Measurements from ENCODE around the gene BAIAP2L1.

BAIAP2L1 gene

DNA sequence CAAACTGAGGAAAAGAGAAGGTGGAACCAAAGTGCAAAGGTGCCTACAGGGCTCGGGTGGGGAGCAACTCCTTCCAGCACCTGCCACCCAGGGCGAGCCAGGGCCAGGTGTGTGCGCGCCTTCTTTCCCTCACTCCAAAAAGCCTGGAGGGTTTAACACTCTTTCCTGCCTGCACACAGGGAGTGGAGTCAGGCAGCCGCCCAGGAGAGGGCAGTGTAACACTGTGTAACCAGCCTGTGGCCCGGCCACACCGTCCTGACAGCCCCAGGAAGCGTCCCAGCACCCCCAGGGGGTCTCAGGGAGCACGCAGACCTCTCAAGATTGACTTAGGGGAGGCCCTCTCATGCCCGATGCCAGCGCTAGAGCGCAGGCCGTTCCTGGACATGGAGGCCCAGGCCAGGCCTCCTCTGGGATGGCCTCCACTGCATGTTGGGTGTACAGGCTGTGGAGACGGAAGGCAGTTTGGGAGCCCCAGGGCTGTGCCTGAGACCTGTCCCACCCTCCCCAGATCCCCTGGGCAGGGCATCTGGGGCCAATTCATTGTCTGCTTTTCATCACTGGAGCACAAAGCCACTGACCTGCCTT is 106.0 kb downstream of the BAIAP2L1 start:
- H3K4me3 ChIP-seq (ENCODE audit: low read depth, low read length): no peak overlapping the region
- TF ChIP-seq CTCF (IDR thresholded peaks at IDR 0.05; ENCODE audit: low read depth, low read length): peak; percentile 71

DNA sequence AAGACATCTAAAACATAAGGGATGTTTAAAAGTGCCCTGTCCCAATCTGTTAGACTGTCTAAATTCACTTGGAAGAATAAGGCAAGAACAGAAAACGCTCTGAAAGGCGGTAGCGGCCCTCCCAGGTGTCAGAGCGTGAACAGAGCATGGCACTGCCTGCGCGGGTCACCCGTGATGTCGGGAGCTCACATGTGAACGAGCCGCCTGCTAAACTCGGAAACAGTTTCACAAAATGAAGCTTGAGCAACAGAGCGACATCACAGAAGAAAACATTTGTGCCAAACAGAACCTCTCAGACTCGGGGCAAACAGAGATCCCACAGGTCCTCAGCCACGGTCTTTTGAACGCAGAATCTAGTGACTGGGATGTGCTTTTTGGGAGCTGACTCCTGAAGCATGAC is 106.6 kb downstream of the BAIAP2L1 start:
- TF ChIP-seq CTCF (IDR thresholded peaks at IDR 0.05; ENCODE audit: low read depth, low read length): no peak
- H3K4me3 ChIP-seq (ENCODE audit: low read depth, low read length): no peak overlapping the region

- TF ChIP-seq CTCF (IDR thresholded peaks at IDR 0.05; ENCODE audit: low read depth, low read length): no peak
- H3K4me3 ChIP-seq (ENCODE audit: low read depth, low read length): no peak overlapping the region
Measured at GRCh38 chr7:98293746-98294145, 107.1 kb downstream of the BAIAP2L1 start.

- no peak for TF ChIP-seq CTCF (IDR thresholded peaks at IDR 0.05; ENCODE audit: low read depth, low read length)
- H3K4me3 ChIP-seq (ENCODE audit: low read depth, low read length): no peak overlapping the region
Measured at GRCh38 chr7:98293265-98293664, 107.6 kb downstream of the BAIAP2L1 start.

- TF ChIP-seq CTCF (IDR thresholded peaks at IDR 0.05; ENCODE audit: low read depth, low read length): no peak
- no peak overlapping the region for H3K4me3 ChIP-seq (ENCODE audit: low read depth, low read length)
Measured at GRCh38 chr7:98291717-98292116, 109.2 kb downstream of the BAIAP2L1 start.

DNA sequence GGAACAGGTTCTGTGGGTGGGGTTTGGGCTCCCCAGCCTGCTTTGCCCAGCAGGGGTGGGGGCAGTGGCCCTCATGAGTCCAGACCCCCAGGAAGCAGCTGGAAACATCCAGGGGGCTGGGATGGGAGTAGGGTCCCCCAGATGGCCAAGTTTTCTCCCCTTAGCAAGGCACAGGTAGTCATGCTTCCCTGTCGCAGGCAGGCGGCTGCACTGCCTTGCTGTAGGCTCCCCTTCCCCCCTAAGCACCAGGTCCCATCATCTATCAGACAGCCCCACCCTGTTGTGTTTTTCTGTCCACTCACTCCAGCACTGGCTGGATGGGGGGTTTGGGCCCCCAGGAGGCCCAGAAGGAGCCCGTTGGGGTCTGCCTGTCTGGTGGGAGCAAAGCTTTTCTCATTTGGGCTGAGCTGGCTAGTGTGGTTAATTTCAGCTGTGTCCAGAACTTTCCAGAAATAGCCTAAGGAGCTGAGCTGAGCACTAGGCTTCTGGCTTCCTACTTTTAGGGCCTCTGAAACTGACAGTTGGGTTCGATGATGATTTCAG is 111.5 kb downstream of the BAIAP2L1 start:
- TF ChIP-seq CTCF (IDR thresholded peaks at IDR 0.05; ENCODE audit: low read depth, low read length): no peak
- no peak overlapping the region for H3K4me3 ChIP-seq (ENCODE audit: low read depth, low read length)

DNA sequence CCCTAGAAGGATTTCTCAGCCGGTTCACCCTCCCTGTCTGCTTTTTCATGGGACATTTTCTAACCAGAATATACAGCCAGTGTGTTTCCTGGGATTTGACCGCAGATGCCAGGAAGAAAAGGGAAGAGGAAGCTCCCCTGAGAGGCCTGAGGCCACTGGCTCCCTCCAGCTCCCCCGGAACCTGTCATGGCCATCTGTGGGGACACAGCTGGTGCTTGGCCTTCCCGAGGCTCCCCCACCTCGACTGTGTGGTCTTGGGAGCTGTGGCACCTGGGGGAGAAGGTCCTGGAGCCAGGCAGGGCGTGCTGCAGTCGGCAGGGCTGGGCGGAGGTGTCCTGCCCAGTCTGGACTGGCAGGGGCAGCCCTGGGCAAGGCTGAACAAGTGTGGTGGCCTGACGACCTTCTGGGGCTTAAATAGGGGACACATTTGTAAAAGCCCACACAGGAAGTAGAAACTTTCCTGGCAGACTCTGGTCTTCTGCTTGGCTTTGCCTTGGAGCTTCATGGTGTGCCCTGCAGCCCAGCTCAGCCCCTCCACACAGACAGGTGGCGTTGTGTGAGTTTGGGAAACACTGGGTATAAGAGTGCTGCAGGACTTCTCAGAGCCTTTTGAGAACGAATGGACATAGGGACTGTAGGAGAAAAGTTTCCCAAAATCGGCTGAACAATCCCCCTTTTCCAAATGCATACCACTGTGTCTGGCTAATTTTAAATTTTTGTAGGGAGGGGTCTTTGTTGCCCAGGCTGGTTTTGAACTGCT is 112.6 kb downstream of the BAIAP2L1 start:
- TF ChIP-seq CTCF (IDR thresholded peaks at IDR 0.05; ENCODE audit: low read depth, low read length): no peak

More for the DNA sequence above, 112.6 kb downstream of the BAIAP2L1 start:
- no peak overlapping the region for H3K4me3 ChIP-seq (ENCODE audit: low read depth, low read length)

Measured in WI38 (cell line).